ENCODE measurements around the gene MPPED1.

The MPPED1 gene

GRCh38 chr22:43413826-43414225 is 2.0 kb downstream of the MPPED1 start:
- H3K27ac ChIP-seq: no peak overlapping the region
- TF ChIP-seq CTCF (conservative IDR thresholded peaks at IDR 0.05; ENCODE audit: low read depth): no peak
- CTCF ChIA-PET: no interaction called here
- no peak for DNase-seq (ENCODE audit: low spot score)
- POLR2A ChIA-PET (ENCODE audit: low non-redundant PET): no interaction called here

- TF ChIP-seq CTCF (conservative IDR thresholded peaks at IDR 0.05; ENCODE audit: low read depth): no peak
- no peak overlapping the region for H3K27ac ChIP-seq
- no peak for DNase-seq (ENCODE audit: low spot score)
- ChIA-PET POLR2A (ENCODE audit: low non-redundant PET) (no interaction called here), CTCF (no interaction called here)
Observed at GRCh38 chr22:43415681-43416080, 3.9 kb downstream of the MPPED1 start.

- ChIA-PET POLR2A (ENCODE audit: low non-redundant PET) (no interaction called here), CTCF (no interaction called here)
- H3K27ac ChIP-seq: no peak overlapping the region
- no peak for DNase-seq (ENCODE audit: low spot score)
- no peak for TF ChIP-seq CTCF (conservative IDR thresholded peaks at IDR 0.05; ENCODE audit: low read depth)
Observed at GRCh38 chr22:43417555-43417954, 5.7 kb downstream of the MPPED1 start.

- ChIA-PET POLR2A (ENCODE audit: low non-redundant PET) (no interaction called here), CTCF (no interaction called here)
- DNase-seq (ENCODE audit: low spot score): no peak
- H3K27ac ChIP-seq: no peak overlapping the region
- TF ChIP-seq CTCF (conservative IDR thresholded peaks at IDR 0.05; ENCODE audit: low read depth): no peak
Observed at GRCh38 chr22:43418079-43418825, 6.4 kb downstream of the MPPED1 start.

- CTCF ChIA-PET: no interaction called here
- POLR2A ChIA-PET (ENCODE audit: low non-redundant PET): no interaction called here
- no peak for DNase-seq (ENCODE audit: low spot score)
- no peak overlapping the region for H3K27ac ChIP-seq
- TF ChIP-seq CTCF (conservative IDR thresholded peaks at IDR 0.05; ENCODE audit: low read depth): no peak
Observed at GRCh38 chr22:43419371-43420080, 7.7 kb downstream of the MPPED1 start.

- CTCF ChIA-PET: no interaction called here
- POLR2A ChIA-PET (ENCODE audit: low non-redundant PET): no interaction called here
- no peak for TF ChIP-seq CTCF (conservative IDR thresholded peaks at IDR 0.05; ENCODE audit: low read depth)
Observed at GRCh38 chr22:43421046-43421665, 9.3 kb downstream of the MPPED1 start.

More at GRCh38 chr22:43421046-43421665, 9.3 kb downstream of the MPPED1 start:
- DNase-seq (ENCODE audit: low spot score): no peak
- H3K27ac ChIP-seq: no peak overlapping the region
